Left colon (tissue), 2 donors: ENCODE measurements around the gene MUC15. TPM values are rescaled to one million over a fixed set of nuclear protein-coding genes. Genes with fewer than 3 reads are reported as not detected.
"Not testable (repeated sequence)": the region's sequence is repeated elsewhere in the genome, so short reads cannot be mapped to it uniquely, and the experiment has no call there.

Source experiments
- ATAC-seq: fragments of 200-7000 bp; cut with Tn5 transposase; one replicate; pipeline ENCODE4 v1.9.1; 2020; ENCODE audit warnings: mild to moderate bottlenecking, moderate library complexity
- DNase-seq, 2 donors: peaks; one replicate each; pipeline ENCODE4 v3.0.0-alpha.2; 2020
- intact Hi-C, 2 donors: fragments of 100-400 bp; cut with DNase I in 1 of 2; cut with micrococcal nuclease in 1 of 2; formaldehyde crosslinking; loops; one replicate each; pipeline versions ENCODE4 v1.11.2 to v1.14.0; 2022; cut with DNase I, micrococcal nuclease
- long read RNA-seq: library from polyadenylated mRNA; unstranded; transcript quantifications from one replicate; pipeline ENCODE4 v2.0.0, GENCODE V29; 2021
- total RNA-seq, 2 donors: library from RNA; stranded (reverse); fragmentation: NEBNext Ultra II Directional; extraction: Animal tissue kit (Norgen Biotek cat#: 25700); gene quantifications; one replicate each; pipeline ENCODE4 v1.2.1, GENCODE V29; 2021
- donor health status: DM: no; HTN: no; CAD: no.
- donor health status: DM: yes; HTN: yes; CAD: no.

MUC15 gene
- not detected for total RNA-seq
- long read RNA-seq: 0 reads

- DNase-seq: no peak
- no peak for ATAC-seq
- intact Hi-C loops: no loop called here
Measured at GRCh38 chr11:26571861-26572654, at the start of gene MUC15. Gene MUC15 (minus strand): TSS chr11:26572263. CDS start chr11:26567094, 5,169 bp downstream.

GRCh38 chr11:26621132-26621531 lies 49.1 kb upstream of the MUC15 start:
- ATAC-seq: no peak
- DNase-seq: no peak
- intact Hi-C loops: no loop called here

DNA sequence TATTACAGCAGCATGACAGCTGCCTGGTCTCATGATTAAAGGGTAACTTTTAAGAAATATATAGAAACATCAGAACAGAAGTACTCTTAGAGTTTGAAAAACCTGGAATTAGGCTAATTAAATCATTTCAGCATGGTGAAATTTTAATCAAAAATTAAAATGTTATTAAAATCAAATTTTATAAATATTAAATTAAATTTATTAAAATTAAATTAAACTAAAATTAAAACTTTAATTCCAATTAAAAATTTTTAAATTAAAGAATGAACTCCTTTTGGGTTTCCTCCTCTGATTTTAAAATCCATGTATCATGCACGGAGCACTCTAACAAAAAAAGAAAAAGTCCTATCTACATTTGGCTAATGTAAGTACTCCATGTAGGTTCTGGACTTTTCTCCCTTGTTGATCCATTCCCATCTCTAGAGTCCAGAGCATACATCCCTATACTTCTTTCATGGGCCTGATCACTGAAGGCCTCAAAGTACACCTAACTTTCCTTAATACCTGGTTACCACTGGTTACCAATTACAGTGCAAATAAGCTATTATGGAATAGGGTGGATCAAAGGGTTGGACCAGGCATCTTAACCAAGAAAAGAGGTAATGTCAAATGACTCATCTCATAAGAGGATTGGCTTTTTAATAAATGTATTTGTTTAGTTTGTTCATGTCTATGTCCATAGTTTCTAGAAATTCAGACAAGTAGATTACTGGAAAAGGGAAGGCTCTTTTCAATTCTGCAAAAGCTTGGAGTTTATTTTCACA lies 48.4 kb upstream of the MUC15 start:
- no peak for DNase-seq
- intact Hi-C loops: no loop called here
- no peak for ATAC-seq

- intact Hi-C loops: no loop called here
- ATAC-seq (no peak), DNase-seq (no peak)
Measured at GRCh38 chr11:26618441-26618840, 46.4 kb upstream of the MUC15 start.

GRCh38 chr11:26613759-26614158 lies 41.7 kb upstream of the MUC15 start:
- intact Hi-C loops: no loop called here
- ATAC-seq (no peak), DNase-seq (no peak)

GRCh38 chr11:26608507-26609146 lies 36.6 kb upstream of the MUC15 start:
- no peak for ATAC-seq

GRCh38 chr11:26607725-26608506 lies 35.9 kb upstream of the MUC15 start:
- ATAC-seq (no peak), DNase-seq (no peak)
- intact Hi-C loops: no loop called here

More at GRCh38 chr11:26608507-26609146, 36.6 kb upstream of the MUC15 start:
- DNase-seq: no peak
- intact Hi-C loops: no loop called here

DNA sequence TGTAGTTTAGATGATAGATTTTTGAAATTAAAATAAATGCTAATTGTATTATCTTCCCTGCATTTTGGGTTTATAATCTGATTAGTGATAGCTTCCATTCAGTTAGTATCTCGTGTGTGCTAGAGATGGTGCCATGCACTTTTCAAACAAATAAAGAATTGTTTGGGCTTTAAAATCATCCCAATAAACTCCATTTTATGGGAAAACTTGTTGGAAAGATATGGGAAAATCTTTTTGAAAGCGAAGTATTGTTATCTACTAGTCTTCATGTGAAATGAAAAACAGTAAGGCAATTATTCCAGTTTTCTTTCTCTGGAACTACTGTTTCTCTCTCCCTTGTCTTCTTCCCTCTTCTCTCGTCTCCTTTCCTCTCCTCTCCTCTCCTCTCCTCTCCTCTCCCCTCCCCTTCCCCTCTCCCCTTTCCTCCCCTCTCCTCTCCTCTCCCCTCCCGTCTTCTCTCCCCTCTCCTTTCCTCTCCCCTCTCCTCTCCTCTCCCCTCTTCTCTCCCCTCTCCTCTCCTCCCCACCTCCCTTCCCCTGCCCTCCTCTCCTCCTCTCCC lies 27.9 kb upstream of the MUC15 start:
- ATAC-seq (no peak), DNase-seq (no peak)
- intact Hi-C loops: no loop called here

DNA sequence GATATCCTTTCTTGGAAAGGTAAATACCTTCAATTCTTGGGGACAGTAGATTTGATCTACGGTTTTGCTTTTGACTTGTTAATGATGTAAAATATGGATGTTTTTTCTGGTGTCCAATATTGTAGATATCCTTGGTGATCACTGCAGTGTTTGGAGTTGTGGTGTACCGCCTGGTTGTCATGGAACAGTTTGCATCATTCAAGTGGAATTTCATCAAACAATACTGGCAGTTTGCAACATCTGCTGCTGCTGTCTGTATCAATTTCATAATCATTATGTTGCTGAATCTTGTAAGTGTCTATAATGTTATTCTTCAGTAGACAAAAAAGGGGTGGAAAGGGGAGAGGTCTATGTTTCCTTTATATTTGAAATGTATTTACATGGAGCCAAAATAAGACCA lies 27.4 kb upstream of the MUC15 start:
- DNase-seq (no peak), ATAC-seq (no peak)
- intact Hi-C loops: no loop called here

GRCh38 chr11:26597899-26598298 lies 25.8 kb upstream of the MUC15 start:
- DNase-seq: no peak
- intact Hi-C loops: no loop called here

GRCh38 chr11:26597049-26597689 lies 25.1 kb upstream of the MUC15 start:
- ATAC-seq, intact Hi-C loops, DNase-seq: not testable (repeated sequence)

More at GRCh38 chr11:26597899-26598298, 25.8 kb upstream of the MUC15 start:
- ATAC-seq: no peak

DNA sequence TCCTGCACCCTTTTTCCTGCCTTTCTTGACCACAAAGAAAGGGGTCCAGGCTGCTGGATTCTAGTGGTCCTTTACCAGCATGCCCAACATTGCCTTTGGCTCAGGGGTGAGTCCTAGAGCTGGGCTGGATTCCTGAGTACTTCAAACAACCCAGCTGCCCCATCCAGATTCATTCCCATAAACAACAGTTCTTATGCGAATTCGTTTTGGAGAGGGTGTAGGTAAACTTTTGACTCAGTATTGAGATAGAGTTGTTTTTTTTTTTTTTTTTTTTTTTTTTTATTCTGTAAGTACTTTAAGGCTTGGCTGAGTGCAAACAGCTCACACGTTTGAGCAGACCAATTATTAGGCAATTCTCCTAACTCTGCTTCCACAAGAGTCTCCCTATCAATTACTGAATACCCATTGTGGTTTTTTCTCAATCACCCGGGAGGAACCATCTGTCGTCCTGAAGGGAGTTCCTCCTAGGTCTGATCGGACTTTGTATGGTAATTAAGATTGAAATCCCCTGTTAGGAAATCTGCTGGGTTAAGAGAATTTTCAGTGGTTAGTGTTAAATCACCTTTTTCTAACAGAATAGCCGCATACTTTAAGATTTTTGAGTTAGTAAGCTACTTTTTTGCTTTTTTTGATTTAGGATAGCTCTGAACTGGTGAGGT lies 23.3 kb upstream of the MUC15 start:
- intact Hi-C loops, DNase-seq, ATAC-seq: not testable (repeated sequence)

DNA sequence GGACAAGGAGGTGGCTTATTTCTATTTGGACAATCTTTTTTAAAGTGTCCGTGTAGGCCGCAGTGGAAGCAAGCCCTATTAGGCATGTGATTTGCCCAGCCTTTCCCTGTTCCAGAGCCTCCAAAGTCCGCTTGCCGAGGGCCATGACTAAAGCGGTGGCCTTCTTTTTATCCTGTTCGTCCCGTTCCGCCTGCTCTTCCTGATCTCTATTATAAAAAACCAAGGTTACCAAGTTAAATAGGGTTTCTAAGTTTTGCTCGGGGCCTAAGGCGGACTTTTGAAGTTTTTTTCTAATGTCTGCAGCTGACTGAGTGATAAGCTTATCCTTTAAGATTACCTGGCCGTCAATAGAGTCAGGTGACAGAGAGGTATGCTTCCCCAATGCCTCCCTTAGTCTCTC lies 21.6 kb upstream of the MUC15 start:
- ATAC-seq (no peak), DNase-seq (no peak)
- intact Hi-C loops: no loop called here

DNA sequence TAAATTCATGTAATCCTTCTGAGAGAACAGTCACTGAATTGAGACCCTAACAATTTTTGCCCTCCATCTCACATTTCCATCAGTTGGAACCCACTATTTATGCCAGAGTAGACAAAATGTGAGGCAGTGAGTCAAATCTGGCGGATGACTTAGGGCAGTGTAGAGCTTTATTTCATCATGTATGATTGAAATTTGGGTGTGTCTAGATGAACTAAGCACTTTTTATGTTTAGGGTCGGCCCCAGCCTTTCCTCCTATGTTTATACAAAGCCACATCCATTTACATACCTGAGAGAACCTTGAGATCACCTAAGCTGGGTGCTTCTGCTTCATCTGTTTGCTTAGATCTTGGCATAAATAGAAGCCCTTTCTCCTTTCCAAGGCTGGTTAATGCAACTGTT lies 15.0 kb upstream of the MUC15 start:
- no peak for ATAC-seq

GRCh38 chr11:26584818-26585217 lies 12.8 kb upstream of the MUC15 start:
- ATAC-seq: no peak
- no peak for DNase-seq
- intact Hi-C loops: no loop called here

More for the DNA sequence above, 15.0 kb upstream of the MUC15 start:
- no peak for DNase-seq
- intact Hi-C loops: no loop called here

DNA sequence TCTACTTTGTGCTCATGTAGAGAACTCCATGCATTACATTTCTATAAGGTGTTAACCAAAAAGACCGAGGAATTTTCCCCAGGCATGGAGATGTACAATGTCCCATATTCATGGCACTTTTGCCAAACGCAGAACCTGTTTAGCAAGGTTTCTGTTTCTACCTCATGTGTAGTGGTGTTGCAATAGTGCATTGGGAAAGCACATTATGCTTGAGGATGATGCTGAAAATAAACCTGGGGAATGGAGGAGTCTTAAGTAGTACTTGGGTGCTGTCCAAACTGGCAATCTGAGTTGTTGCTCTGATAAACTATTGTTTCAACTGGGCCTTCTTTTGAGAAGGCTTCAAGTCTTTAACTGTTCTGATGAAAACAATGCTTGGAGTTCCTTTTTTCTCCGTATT lies 11.5 kb upstream of the MUC15 start:
- intact Hi-C loops: no loop called here
- DNase-seq (no peak), ATAC-seq (no peak)

DNA sequence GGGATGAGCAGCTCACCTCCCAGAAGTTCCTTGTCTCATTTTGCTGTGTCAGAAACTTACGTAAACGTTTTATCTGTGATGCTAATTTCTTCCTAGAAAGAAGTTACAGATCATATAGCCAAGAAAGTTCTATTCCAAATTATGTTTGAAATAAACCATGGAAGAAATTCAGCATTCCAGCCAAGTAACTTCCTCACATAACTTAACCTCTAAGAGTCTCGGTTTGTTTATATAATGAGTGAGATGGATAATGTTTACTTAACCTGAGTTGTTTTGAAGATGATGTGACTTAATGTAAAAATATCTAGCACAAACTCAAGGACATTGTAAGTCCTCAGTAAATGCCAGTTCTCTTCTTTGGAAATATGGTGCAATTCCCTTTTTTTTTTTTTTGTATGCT lies 8.9 kb upstream of the MUC15 start:
- ATAC-seq: no peak

DNA sequence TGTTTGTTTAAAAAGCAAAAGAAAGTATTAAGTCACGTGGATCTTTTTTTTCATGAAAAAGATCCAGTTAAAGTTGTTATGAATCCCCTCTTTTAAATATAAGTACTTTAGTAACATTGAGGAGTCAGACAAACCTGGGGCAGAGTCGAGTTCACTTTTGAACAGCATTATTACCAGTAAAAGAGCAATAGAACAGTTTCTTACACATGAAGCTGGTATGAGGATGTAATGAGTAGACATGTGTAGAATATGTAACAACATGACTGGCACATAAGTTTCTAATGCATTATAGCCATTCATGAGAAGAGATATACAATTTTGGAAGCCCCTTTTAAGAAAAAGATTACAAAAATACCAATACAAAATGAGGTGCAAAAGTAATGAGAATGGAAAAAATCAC lies 7.6 kb upstream of the MUC15 start:
- DNase-seq: no peak
- no peak for ATAC-seq
- intact Hi-C loops: no loop called here

More for the DNA sequence above, 8.9 kb upstream of the MUC15 start:
- intact Hi-C loops: no loop called here
- no peak for DNase-seq
